GM18511 (cell line): ENCODE data around the gene CUEDC2.

Experiments used
- ATAC-seq: cut with Tn5 transposase; IDR thresholded peaks from one replicate; pipeline ENCODE4 v1.9.1; 2021; ENCODE audit warnings: mild to moderate bottlenecking, moderate library complexity; ENCODE audit not compliant: unreplicated experiment

The CUEDC2 gene

DNA sequence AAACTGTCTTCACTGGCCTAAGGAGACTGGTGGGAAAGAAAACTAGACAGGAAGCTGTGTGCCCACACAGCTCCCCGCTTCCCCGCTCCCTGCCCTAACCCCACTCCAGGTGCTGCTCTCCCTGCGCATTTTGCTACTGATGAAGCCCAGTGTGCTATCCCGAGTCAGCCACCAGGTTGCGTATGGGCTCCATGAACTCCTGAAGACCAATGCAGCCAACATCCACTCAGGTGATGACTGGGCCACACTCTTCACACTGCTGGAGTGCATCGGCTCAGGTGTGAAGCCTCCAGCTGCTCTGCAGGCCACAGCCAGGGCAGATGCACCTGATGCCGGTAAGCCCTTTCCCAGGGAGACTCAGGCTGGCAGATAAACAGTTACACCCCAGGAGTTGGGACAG is 57.1 kb downstream of the CUEDC2 start:
- ATAC-seq: no peak
